Spleen (tissue), 11 donors: Measurements from ENCODE around the gene LIAS. TPM values are rescaled to one million over a fixed set of nuclear protein-coding genes. Genes with fewer than 3 reads are reported as not detected.
"Not testable (repeated sequence)": the region's sequence is repeated elsewhere in the genome, so short reads cannot be mapped to it uniquely, and the experiment has no call there.

Source experiments
- DNase-seq: peaks from one replicate; pipeline ENCODE4 v3.0.0-alpha.2; 2020
- H3K27ac ChIP-seq, 8 donors: fragments of 200-600 bp; sonication (generic) in 7 of 8; 1 replicate in 4 of 8; 2 replicates in 4 of 8; pipeline versions ENCODE4 v1.5.0 to v1.8.0; 2016 to 2021; ENCODE audit warnings: inconsistent platforms in 4 of 8, mild to moderate bottlenecking in 4 of 8, moderate library complexity in 1 of 8
- H3K27me3 ChIP-seq, 7 donors: fragments of 200-600 bp; sonication (generic) in 6 of 7; replicated peaks in 1 of 7; 1 replicate in 4 of 7; 2 replicates in 3 of 7; pipeline versions ENCODE4 v1.5.0 to v1.8.0; 2016 to 2021; ENCODE audit warnings: inconsistent platforms in 3 of 7, mild to moderate bottlenecking in 1 of 7
- H3K36me3 ChIP-seq, 6 donors: fragments of 200-600 bp; sonication (generic) in 5 of 6; 1 replicate in 4 of 6; 2 replicates in 2 of 6; pipeline versions ENCODE4 v1.5.0 to v1.8.0; 2016 to 2021; ENCODE audit warnings: inconsistent platforms in 2 of 6
- H3K4me1 ChIP-seq, 6 donors: fragments of 200-600 bp; sonication (generic) in 5 of 6; 1 replicate in 3 of 6; 2 replicates in 3 of 6; pipeline versions ENCODE4 v1.5.0 to v1.8.0; 2016 to 2021; ENCODE audit warnings: inconsistent platforms in 3 of 6
- H3K4me3 ChIP-seq, 8 donors: fragments of 200-600 bp; sonication (generic) in 7 of 8; 1 replicate in 4 of 8; 2 replicates in 4 of 8; pipeline versions ENCODE4 v1.5.0 to v1.8.0; 2016 to 2021; ENCODE audit warnings: inconsistent platforms in 4 of 8, mild to moderate bottlenecking in 4 of 8, moderate library complexity in 2 of 8
- H3K9me3 ChIP-seq, 8 donors: fragments of 200-600 bp; sonication (generic) in 7 of 8; 1 replicate in 4 of 8; 2 replicates in 4 of 8; pipeline versions ENCODE4 v1.5.0 to v1.8.0; 2016 to 2021; ENCODE audit warnings: inconsistent platforms in 4 of 8
- CTCF ChIP-seq, 11 experiments: fragments of 200-600 bp in 7 of 11; fragments of 450-650 bp in 4 of 11; sonication (generic) in 4 of 11; IDR thresholded peaks in 8 of 11; conservative IDR thresholded peaks in 3 of 11; 1 replicate in 7 of 11; 2 replicates in 4 of 11; pipeline versions ENCODE4 v1.4.0 to v1.8.0; 2016 to 2021; ENCODE audit warnings: antibody characterized with exemption in 11 of 11, inconsistent platforms in 4 of 11, mild to moderate bottlenecking in 1 of 11
- POLR2A ChIP-seq, 3 donors: fragments of 450-650 bp; IDR thresholded peaks; one replicate each; pipeline ENCODE4 v1.5.1; 2017; ENCODE audit warnings: antibody characterized with exemption in 3 of 3, mild to moderate bottlenecking in 1 of 3
- POLR2AphosphoS5 ChIP-seq, 3 donors: sonication (generic); formaldehyde crosslinking; IDR thresholded peaks; one replicate each; pipeline ENCODE4 v1.5.1; 2017; ENCODE audit warnings: antibody characterized with exemption in 3 of 3
- WGBS, 5 donors: extraction: QIAGEN DNeasy Blood & Tissue Kit in 3 of 5; methylation state at CpG; one replicate each; pipeline versions ENCODE4 v1.1.5 to v1.1.7; 2013 to 2018; 5-methylcytosine and 5-hydroxymethylcytosine counted together
- intact Hi-C: fragments of 100-400 bp; cut with DNase I; formaldehyde crosslinking; loops from one replicate; pipeline ENCODE4 v1.15.0; 2023; ENCODE audit warnings: low total_unique reads
- polyA plus RNA-seq, 3 donors: library from polyadenylated mRNA; stranded (reverse); fragments of 200-250 nt; gene quantifications; one replicate each; pipeline ENCODE4 v1.2.1, GENCODE V29; 2013
- total RNA-seq, 7 donors: library from RNA; depleted of rRNA in 3 of 7; stranded (reverse); fragments of >200 nt in 3 of 7; fragmentation: NEBNext Ultra II Directional in 4 of 7; extraction: Animal tissue kit (Norgen Biotek cat#: 25700) in 4 of 7; gene quantifications; one replicate each; pipeline versions ENCODE4 v1.1.0 to v1.2.1, GENCODE V29; 2016 to 2021
- donor health status: healthy with polysubstance abuse.
- donor health status: DM: no; HTN: no; CAD: no; lungs with moderate emphysema.
- donor health status: DM: no; HTN: no; CAD: no.
- donor health status: Bipolar disorder and iron deficiency.
- donor health status: healthy.
- donor health status: DM: no; HTN: no; CAD: no.
- donor health status: DM: yes; HTN: yes; CAD: no.

Gene LIAS
- total and polyA plus RNA-seq, 10 donors = 8.0 to 21.7 (median 16.1) TPM

GRCh38 chr4:39510348-39510929, 51.6 kb downstream of the LIAS start:
- Histone ChIP-seq H3K4me3 (no peak overlapping the region), H3K27me3 (no peaks in the 10 kb centered on the region), H3K4me1 (no peaks in the 10 kb centered on the region), H3K27ac (no peak overlapping the region), H3K36me3 (peaks cover 2 to 88% (median 58%) of the 10 kb centered on the region in 6 donors), H3K9me3 (no peaks in the 10 kb centered on the region)
- no peak for TF ChIP-seq POLR2A (IDR thresholded peaks at IDR 0.05)
- no peak for TF ChIP-seq POLR2AphosphoS5 (IDR thresholded peaks at IDR 0.05)
- no peak for TF ChIP-seq CTCF (IDR thresholded peaks at IDR 0.05 in 8 of 11, conservative IDR thresholded peaks at IDR 0.05 in 3 of 11)
- intact Hi-C loops = no loop called here
- DNase-seq = no peak
- 96 to 98% (median 98%) methylated on average over 5 of the region's 5 CpGs for WGBS, 5 donors

GRCh38 chr4:39514266-39514665, 55.4 kb downstream of the LIAS start:
- H3K4me3 ChIP-seq, H3K27ac ChIP-seq, H3K27me3 ChIP-seq, H3K9me3 ChIP-seq, H3K4me1 ChIP-seq, intact Hi-C loops, DNase-seq: not testable (repeated sequence)
- WGBS, 5 donors = 93 to 100% (median 98%) methylated on average over 1 of the region's 1 CpG
- H3K36me3 ChIP-seq = peaks cover 2 to 87% (median 36%) of the 10 kb centered on the region in 6 donors

- intact Hi-C loops = no loop called here
- DNase-seq = no peak
- no peak overlapping the region for H3K27ac ChIP-seq
Measured at GRCh38 chr4:39514888-39515401, 56.1 kb downstream of the LIAS start.

GRCh38 chr4:39515669-39516401, 57.0 kb downstream of the LIAS start:
- intact Hi-C loops, H3K4me3 ChIP-seq, H3K9me3 ChIP-seq, H3K27ac ChIP-seq, H3K27me3 ChIP-seq, DNase-seq, H3K4me1 ChIP-seq: not testable (repeated sequence)
- 96 to 99% (median 98%) methylated on average over 14 of the region's 14 CpGs for WGBS, 5 donors
- peaks cover 0 to 87% (median 22%) of the 10 kb centered on the region in 6 donors for H3K36me3 ChIP-seq

More at GRCh38 chr4:39514888-39515401, 56.1 kb downstream of the LIAS start:
- TF ChIP-seq POLR2AphosphoS5 (IDR thresholded peaks at IDR 0.05) (no peak), CTCF (IDR thresholded peaks at IDR 0.05 in 8 of 11, conservative IDR thresholded peaks at IDR 0.05 in 3 of 11) (no peak), POLR2A (IDR thresholded peaks at IDR 0.05) (no peak)
- peaks cover 0 to 87% (median 29%) of the 10 kb centered on the region in 6 donors for H3K36me3 ChIP-seq
- no peaks in the 10 kb centered on the region for H3K27me3 ChIP-seq
- H3K4me3 ChIP-seq = no peak overlapping the region
- no peaks in the 10 kb centered on the region for H3K4me1 ChIP-seq
- WGBS, 5 donors = 81 to 96% (median 84%) methylated on average over 4 of the region's 4 CpGs
- H3K9me3 ChIP-seq = no peaks in the 10 kb centered on the region

- 91 to 96% (median 94%) methylated on average over 2 of the region's 2 CpGs for WGBS, 5 donors
- Histone ChIP-seq H3K27me3 (no peaks in the 10 kb centered on the region), H3K36me3 (peaks cover 0 to 81% (median 21%) of the 10 kb centered on the region in 6 donors)
Measured at GRCh38 chr4:39516407-39516966, 57.6 kb downstream of the LIAS start.

More at GRCh38 chr4:39516407-39516966, 57.6 kb downstream of the LIAS start:
- no peak for DNase-seq
- H3K4me1 ChIP-seq = no peaks in the 10 kb centered on the region
- H3K4me3 ChIP-seq = no peak overlapping the region
- H3K27ac ChIP-seq = no peak overlapping the region
- intact Hi-C loops = no loop called here
- no peak for TF ChIP-seq CTCF (IDR thresholded peaks at IDR 0.05 in 8 of 11, conservative IDR thresholded peaks at IDR 0.05 in 3 of 11)
- TF ChIP-seq POLR2AphosphoS5 (IDR thresholded peaks at IDR 0.05) = no peak
- TF ChIP-seq POLR2A (IDR thresholded peaks at IDR 0.05) = no peak
- H3K9me3 ChIP-seq = no peaks in the 10 kb centered on the region
